CD14-positive monocyte (primary cell): Measurements from ENCODE around the gene HLA-DPA1. TPM values are rescaled to one million over a fixed set of nuclear protein-coding genes. Genes with fewer than 3 reads are reported as not detected.

Experiments
- DNase-seq, 3 donors: peaks; one replicate each; pipeline ENCODE4 v3.0.0-alpha.2; 2011 to 2022
- H2AFZ ChIP-seq: 2 replicates; pipeline ENCODE4 v1.6.0; 2012; ENCODE audit warnings: mild to moderate bottlenecking, low read depth, low read length, inconsistent platforms; ENCODE audit not compliant: insufficient read depth, poor library complexity, severe bottlenecking
- H3K27ac ChIP-seq, 2 donors: 1 replicate in 1 of 2; 2 replicates in 1 of 2; pipeline ENCODE4 v1.5.1; 2012 to 2013; ENCODE audit warnings: low read length in 2 of 2, control low read depth in 1 of 2, inconsistent platforms in 1 of 2, low read depth in 1 of 2, mild to moderate bottlenecking in 1 of 2
- H3K27me3 ChIP-seq, 2 donors: one replicate each; pipeline versions ENCODE4 v1.6.0 to v1.6.1; 2011 to 2013; ENCODE audit warnings: low read length in 2 of 2; ENCODE audit not compliant: control insufficient read depth in 2 of 2, insufficient read depth in 2 of 2
- H3K36me3 ChIP-seq, 2 donors: replicated peaks in 1 of 2; 1 replicate in 1 of 2; 2 replicates in 1 of 2; pipeline versions ENCODE4 v1.5.1 to v1.6.1; 2012 to 2013; ENCODE audit warnings: low read length in 2 of 2, control low read depth in 1 of 2, inconsistent platforms in 1 of 2, mild to moderate bottlenecking in 1 of 2; ENCODE audit not compliant: insufficient read depth in 2 of 2, control insufficient read depth in 1 of 2
- H3K4me1 ChIP-seq, 2 donors: 1 replicate in 1 of 2; 2 replicates in 1 of 2; pipeline versions ENCODE4 v1.5.1 to v1.6.1; 2012 to 2013; ENCODE audit warnings: low read length in 2 of 2, control low read depth in 1 of 2, inconsistent platforms in 1 of 2, mild to moderate bottlenecking in 1 of 2, moderate library complexity in 1 of 2; ENCODE audit not compliant: insufficient read depth in 2 of 2, control insufficient read depth in 1 of 2
- H3K4me2 ChIP-seq: replicated peaks from 2 replicates; pipeline ENCODE3; 2012; ENCODE audit warnings: low read length, moderate library complexity, mild to moderate bottlenecking; ENCODE audit not compliant: poor library complexity, severe bottlenecking; ENCODE audit errors: extremely low read depth
- H3K4me3 ChIP-seq, 3 experiments: fragments of 200-600 bp in 1 of 3; sonication (generic) in 1 of 3; replicated peaks in 1 of 3; 1 replicate in 2 of 3; 2 replicates in 1 of 3; pipeline ENCODE4 v1.5.1; 2011 to 2013; ENCODE audit warnings: low read length in 3 of 3, mild to moderate bottlenecking in 3 of 3, control low read depth in 2 of 3, low read depth in 2 of 3, inconsistent platforms in 1 of 3, moderate library complexity in 1 of 3
- H3K79me2 ChIP-seq: 2 replicates; pipeline ENCODE4 v1.6.0; 2012; ENCODE audit warnings: mild to moderate bottlenecking, control low read depth, inconsistent platforms, low read length, moderate library complexity; ENCODE audit not compliant: insufficient read depth
- H3K9ac ChIP-seq: 2 replicates; pipeline ENCODE4 v1.6.0; 2017; ENCODE audit warnings: low read length, mild to moderate bottlenecking; ENCODE audit not compliant: insufficient read depth, poor library complexity, severe bottlenecking
- H3K9me3 ChIP-seq, 2 donors: replicated peaks in 1 of 2; 1 replicate in 1 of 2; 2 replicates in 1 of 2; pipeline versions ENCODE4 v1.5.1 to v1.6.1; 2012 to 2013; ENCODE audit warnings: low read length in 2 of 2, control low read depth in 1 of 2; ENCODE audit not compliant: control insufficient read depth in 1 of 2, insufficient read depth in 1 of 2
- H4K20me1 ChIP-seq: 2 replicates; pipeline ENCODE4 v1.6.0; 2012; ENCODE audit warnings: mild to moderate bottlenecking, low read length, control low read depth, moderate library complexity; ENCODE audit not compliant: insufficient read depth
- H3K27ac Mint-ChIP-seq, 7 donors: one replicate each; pipeline ENCODE4 v1.8.0; 2020; ENCODE audit warnings: mild to moderate bottlenecking in 7 of 7, mixed read lengths in 7 of 7, moderate library complexity in 6 of 7, inconsistent platforms in 2 of 7
- H3K27me3 Mint-ChIP-seq, 3 donors: one replicate each; pipeline ENCODE4 v1.8.0; 2021 to 2022; ENCODE audit warnings: low read depth in 3 of 3, mild to moderate bottlenecking in 3 of 3, mixed read lengths in 3 of 3, moderate library complexity in 3 of 3, inconsistent platforms in 1 of 3
- H3K36me3 Mint-ChIP-seq, 2 donors: one replicate each; pipeline ENCODE4 v1.8.0; 2020; ENCODE audit warnings: mixed read lengths in 2 of 2, inconsistent platforms in 1 of 2, mild to moderate bottlenecking in 1 of 2
- H3K4me1 Mint-ChIP-seq: one replicate; pipeline ENCODE4 v1.8.0; 2020; ENCODE audit warnings: mild to moderate bottlenecking, mixed read lengths
- H3K4me3 Mint-ChIP-seq, 2 donors: one replicate each; pipeline ENCODE4 v1.8.0; 2020; ENCODE audit warnings: mild to moderate bottlenecking in 2 of 2, mixed read lengths in 2 of 2, moderate library complexity in 1 of 2
- H3K9me3 Mint-ChIP-seq, 7 donors: one replicate each; pipeline ENCODE4 v1.8.0; 2020 to 2022; ENCODE audit warnings: mixed read lengths in 7 of 7, mild to moderate bottlenecking in 6 of 7, moderate library complexity in 6 of 7, inconsistent platforms in 2 of 7
- WGBS: methylation state at CpG from one replicate; pipeline ENCODE4 v1.1.5; 2013; ENCODE audit warnings: missing lambda C conversion rate; ENCODE audit not compliant: insufficient coverage; 5-methylcytosine and 5-hydroxymethylcytosine counted together
- intact Hi-C, 2 donors: fragments of 100-400 bp; cut with micrococcal nuclease; formaldehyde crosslinking; loops; one replicate each; pipeline versions ENCODE4 v1.15.0 to v1.15.1; 2023
- polyA plus RNA-seq, 3 donors: library from polyadenylated mRNA; depleted of rRNA in 1 of 3; unstranded in 2 of 3; stranded (reverse) in 1 of 3; fragments of 300-500 nt in 2 of 3; fragments of >200 nt in 1 of 3; fragmentation: Illumina TruSeq in 2 of 3; gene quantifications; 1 replicate in 2 of 3; 2 replicates in 1 of 3; pipeline ENCODE4 v1.2.3, GENCODE V29; 2012 to 2021
- TF ChIP-seq, protein P1 (sequence below): fragments of 200-600 bp; IDR thresholded peaks from one replicate; pipeline ENCODE4 v1.8.0; 2022; ENCODE audit warnings: antibody characterized with exemption, mild to moderate bottlenecking

The HLA-DPA1 gene
- polyA plus RNA-seq, 3 donors = 578 to 1,024 (median 796) TPM

DNA sequence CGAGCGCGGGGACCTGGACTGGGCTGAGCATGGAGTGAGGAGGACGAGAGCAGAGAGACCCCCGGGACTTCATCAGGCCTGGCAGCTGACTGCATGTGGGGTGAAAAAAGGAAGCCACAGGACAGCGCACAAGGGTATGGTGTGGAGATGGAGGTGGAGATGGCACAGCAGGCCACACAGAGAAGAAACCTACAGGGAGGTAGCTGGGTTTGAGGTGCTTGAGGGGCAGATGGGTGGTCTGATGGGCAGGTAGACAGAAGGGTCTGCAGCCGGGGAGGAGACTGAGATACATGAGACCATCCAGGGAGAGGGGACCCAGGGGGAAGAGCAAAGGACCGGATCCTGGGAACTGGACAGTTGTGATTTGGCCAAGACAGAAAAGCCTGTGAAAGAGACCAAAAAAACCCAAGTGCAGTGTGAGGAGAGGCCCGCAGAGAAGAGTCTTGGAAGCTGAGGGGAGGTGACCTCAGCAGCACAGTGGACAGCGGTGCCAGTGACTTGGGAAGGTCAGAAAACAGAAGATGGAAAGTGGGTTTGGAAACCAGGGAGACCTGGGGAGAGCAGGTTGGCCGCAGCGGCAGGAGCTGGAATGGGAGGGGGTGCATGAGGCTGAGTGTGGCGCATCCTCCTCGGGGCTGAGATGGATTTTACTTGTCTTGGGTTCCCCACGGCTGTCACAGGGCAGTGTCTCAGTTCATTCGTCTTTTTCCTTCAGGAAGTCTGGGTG, 7.8 kb upstream of the HLA-DPA1 start:
- peaks cover 46% of the 10 kb centered on the region for H3K79me2 ChIP-seq
- peaks cover 50 to 57% of the 10 kb centered on the region in 2 donors for H3K36me3 ChIP-seq
- intact Hi-C loops = loop anchor here in 1 of 2 donors (10.0 kb wide), 2 partner anchors 164 to 186 kb away; no protein-coding TSS in a partner anchor
- peak overlapping the region in 1 of 2 donors; percentile 46 for H3K27ac ChIP-seq
- no peak overlapping the region for H2AFZ ChIP-seq
- Mint-ChIP-seq H3K4me1 (peaks cover 58% of the 10 kb centered on the region), H3K27me3 (peaks cover 0 to 5% (median 4%) of the 10 kb centered on the region in 3 donors), H3K4me3 (peak overlapping the region in 1 of 2 donors; percentile 68), H3K36me3 (peaks cover 83 to 91% of the 10 kb centered on the region in 2 donors), H3K27ac (peak overlapping the region in 5 of 7 donors; percentile 38 to 76 (median 58)), H3K9me3 (no peaks in the 10 kb centered on the region)
- peak overlapping the region; percentile 59 for H3K4me2 ChIP-seq
- 98% methylated on average over 15 of the region's 16 CpGs for WGBS
- DNase-seq = no peak
- H4K20me1 ChIP-seq = peaks cover 53% of the 10 kb centered on the region
- H3K27me3 ChIP-seq = no peaks in the 10 kb centered on the region
- H3K9me3 ChIP-seq = no peaks in the 10 kb centered on the region
- peak overlapping the region in 1 of 3 experiments; percentile 95 for H3K4me3 ChIP-seq
- no peak overlapping the region for H3K9ac ChIP-seq
- H3K4me1 ChIP-seq = peaks cover 51 to 52% of the 10 kb centered on the region in 2 donors
- TF ChIP-seq, protein P1, sequence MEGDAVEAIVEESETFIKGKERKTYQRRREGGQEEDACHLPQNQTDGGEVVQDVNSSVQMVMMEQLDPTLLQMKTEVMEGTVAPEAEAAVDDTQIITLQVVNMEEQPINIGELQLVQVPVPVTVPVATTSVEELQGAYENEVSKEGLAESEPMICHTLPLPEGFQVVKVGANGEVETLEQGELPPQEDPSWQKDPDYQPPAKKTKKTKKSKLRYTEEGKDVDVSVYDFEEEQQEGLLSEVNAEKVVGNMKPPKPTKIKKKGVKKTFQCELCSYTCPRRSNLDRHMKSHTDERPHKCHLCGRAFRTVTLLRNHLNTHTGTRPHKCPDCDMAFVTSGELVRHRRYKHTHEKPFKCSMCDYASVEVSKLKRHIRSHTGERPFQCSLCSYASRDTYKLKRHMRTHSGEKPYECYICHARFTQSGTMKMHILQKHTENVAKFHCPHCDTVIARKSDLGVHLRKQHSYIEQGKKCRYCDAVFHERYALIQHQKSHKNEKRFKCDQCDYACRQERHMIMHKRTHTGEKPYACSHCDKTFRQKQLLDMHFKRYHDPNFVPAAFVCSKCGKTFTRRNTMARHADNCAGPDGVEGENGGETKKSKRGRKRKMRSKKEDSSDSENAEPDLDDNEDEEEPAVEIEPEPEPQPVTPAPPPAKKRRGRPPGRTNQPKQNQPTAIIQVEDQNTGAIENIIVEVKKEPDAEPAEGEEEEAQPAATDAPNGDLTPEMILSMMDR = no peak

DNA sequence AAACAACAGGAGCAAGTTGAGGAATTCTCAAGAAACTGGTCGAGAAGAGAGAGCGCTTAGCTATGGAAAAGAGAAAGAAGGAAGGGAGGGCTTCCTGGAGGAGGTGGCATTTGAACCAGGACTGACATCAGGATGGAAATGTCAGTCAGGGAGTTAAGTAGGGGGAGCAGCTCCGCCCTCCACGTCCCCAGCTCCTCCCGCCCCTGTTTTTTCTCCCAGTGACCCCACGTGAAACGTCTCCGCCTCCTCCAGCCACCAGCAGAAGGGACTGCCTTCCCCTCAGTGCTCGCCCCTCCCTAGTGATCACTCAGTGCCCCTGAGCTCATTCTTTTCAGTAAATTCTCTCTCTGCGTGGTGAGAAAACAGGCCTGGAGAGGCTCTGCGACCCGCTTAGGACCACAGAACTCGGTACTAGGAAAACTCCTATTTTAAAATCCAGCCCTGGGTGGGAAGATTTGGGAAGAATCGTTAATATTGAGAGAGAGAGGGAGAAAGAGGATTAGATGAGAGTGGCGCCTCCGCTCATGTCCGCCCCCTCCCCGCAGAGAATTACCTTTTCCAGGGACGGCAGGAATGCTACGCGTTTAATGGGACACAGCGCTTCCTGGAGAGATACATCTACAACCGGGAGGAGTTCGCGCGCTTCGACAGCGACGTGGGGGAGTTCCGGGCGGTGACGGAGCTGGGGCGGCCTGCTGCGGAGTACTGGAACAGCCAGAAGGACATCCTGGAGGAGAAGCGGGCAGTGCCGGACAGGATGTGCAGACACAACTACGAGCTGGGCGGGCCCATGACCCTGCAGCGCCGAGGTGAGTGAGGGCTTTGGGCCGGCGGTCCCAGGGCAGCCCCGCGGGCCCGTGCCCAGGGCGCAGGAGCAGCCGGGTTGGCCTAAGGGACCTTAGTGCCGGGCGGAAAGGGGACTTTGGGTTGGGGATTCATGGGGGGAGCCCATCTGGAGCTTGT, 7.0 kb upstream of the HLA-DPA1 start:
- H3K9ac ChIP-seq = no peak overlapping the region
- H3K27ac ChIP-seq = peak overlapping the region in 1 of 2 donors; percentile 46
- H3K4me2 ChIP-seq = peak overlapping the region; percentile 59
- TF ChIP-seq, protein P1 = no peak
- H4K20me1 ChIP-seq = peaks cover 47% of the 10 kb centered on the region
- peaks cover 75 to 82% of the 10 kb centered on the region in 2 donors for H3K36me3 Mint-ChIP-seq
- intact Hi-C loops = loop anchor here in 1 of 2 donors (10.0 kb wide), 2 partner anchors 164 to 186 kb away; no protein-coding TSS in a partner anchor
- H3K27ac Mint-ChIP-seq = peak overlapping the region in 5 of 7 donors; percentile 56 to 93 (median 75)
- H3K36me3 ChIP-seq = peaks cover 41 to 49% of the 10 kb centered on the region in 2 donors
- H2AFZ ChIP-seq = no peak overlapping the region
- H3K4me3 ChIP-seq = peak overlapping the region in 2 of 3 experiments; percentile 11 to 95
- no peaks in the 10 kb centered on the region for H3K9me3 ChIP-seq
- peak in 1 of 3 donors; percentile 39 for DNase-seq
- peak overlapping the region in 1 of 2 donors; percentile 68 for H3K4me3 Mint-ChIP-seq
- no peaks in the 10 kb centered on the region for H3K27me3 ChIP-seq
- H3K79me2 ChIP-seq = peaks cover 51% of the 10 kb centered on the region
- H3K9me3 Mint-ChIP-seq = no peaks in the 10 kb centered on the region
- H3K4me1 ChIP-seq = peaks cover 57 to 58% of the 10 kb centered on the region in 2 donors
- peaks cover 0 to 5% (median 4%) of the 10 kb centered on the region in 3 donors for H3K27me3 Mint-ChIP-seq
- peaks cover 60% of the 10 kb centered on the region for H3K4me1 Mint-ChIP-seq
- WGBS = 85% methylated on average over 43 of the region's 49 CpGs
